ENCODE measurements around the gene RHBDD1.

Gene RHBDD1

DNA sequence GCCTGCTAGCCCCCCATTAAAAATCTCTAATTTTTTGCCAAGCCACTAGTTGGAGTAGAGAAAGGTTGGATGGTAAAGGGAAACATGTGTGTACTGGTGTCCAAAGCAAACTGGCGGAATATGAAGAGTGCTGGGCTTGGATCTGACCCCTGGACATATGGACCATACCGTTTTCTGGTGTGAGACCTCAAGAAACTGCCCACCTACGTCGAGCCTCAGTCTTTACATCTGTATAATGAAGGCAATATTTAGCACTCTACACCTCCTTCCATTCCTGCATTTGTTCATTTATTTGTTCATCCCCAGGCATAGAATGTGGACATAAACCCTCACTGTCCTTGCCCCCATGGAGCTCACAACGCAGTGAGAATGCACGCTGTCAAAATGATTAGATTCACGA lies 142.4 kb downstream of the RHBDD1 start:
- no peak for DNase-seq (ENCODE audit: low read depth)
- H3K4me3 ChIP-seq (ENCODE audit: low read depth, low read length): no peak overlapping the region
- TF ChIP-seq, protein P1, sequence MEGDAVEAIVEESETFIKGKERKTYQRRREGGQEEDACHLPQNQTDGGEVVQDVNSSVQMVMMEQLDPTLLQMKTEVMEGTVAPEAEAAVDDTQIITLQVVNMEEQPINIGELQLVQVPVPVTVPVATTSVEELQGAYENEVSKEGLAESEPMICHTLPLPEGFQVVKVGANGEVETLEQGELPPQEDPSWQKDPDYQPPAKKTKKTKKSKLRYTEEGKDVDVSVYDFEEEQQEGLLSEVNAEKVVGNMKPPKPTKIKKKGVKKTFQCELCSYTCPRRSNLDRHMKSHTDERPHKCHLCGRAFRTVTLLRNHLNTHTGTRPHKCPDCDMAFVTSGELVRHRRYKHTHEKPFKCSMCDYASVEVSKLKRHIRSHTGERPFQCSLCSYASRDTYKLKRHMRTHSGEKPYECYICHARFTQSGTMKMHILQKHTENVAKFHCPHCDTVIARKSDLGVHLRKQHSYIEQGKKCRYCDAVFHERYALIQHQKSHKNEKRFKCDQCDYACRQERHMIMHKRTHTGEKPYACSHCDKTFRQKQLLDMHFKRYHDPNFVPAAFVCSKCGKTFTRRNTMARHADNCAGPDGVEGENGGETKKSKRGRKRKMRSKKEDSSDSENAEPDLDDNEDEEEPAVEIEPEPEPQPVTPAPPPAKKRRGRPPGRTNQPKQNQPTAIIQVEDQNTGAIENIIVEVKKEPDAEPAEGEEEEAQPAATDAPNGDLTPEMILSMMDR (conservative IDR thresholded peaks at IDR 0.05; ENCODE audit: low read depth, low read length): no peak

- TF ChIP-seq, protein P1 (conservative IDR thresholded peaks at IDR 0.05; ENCODE audit: low read depth, low read length): peak; percentile 1
- no peak overlapping the region for H3K4me3 ChIP-seq (ENCODE audit: low read depth, low read length)
- DNase-seq (ENCODE audit: low read depth): no peak
Observed at GRCh38 chr2:226979004-226979403, 143.2 kb downstream of the RHBDD1 start.

- TF ChIP-seq, protein P1 (conservative IDR thresholded peaks at IDR 0.05; ENCODE audit: low read depth, low read length): no peak
- H3K4me3 ChIP-seq (ENCODE audit: low read depth, low read length): no peak overlapping the region
- no peak for DNase-seq (ENCODE audit: low read depth)
Observed at GRCh38 chr2:226981791-226982326, 146.0 kb downstream of the RHBDD1 start.

DNA sequence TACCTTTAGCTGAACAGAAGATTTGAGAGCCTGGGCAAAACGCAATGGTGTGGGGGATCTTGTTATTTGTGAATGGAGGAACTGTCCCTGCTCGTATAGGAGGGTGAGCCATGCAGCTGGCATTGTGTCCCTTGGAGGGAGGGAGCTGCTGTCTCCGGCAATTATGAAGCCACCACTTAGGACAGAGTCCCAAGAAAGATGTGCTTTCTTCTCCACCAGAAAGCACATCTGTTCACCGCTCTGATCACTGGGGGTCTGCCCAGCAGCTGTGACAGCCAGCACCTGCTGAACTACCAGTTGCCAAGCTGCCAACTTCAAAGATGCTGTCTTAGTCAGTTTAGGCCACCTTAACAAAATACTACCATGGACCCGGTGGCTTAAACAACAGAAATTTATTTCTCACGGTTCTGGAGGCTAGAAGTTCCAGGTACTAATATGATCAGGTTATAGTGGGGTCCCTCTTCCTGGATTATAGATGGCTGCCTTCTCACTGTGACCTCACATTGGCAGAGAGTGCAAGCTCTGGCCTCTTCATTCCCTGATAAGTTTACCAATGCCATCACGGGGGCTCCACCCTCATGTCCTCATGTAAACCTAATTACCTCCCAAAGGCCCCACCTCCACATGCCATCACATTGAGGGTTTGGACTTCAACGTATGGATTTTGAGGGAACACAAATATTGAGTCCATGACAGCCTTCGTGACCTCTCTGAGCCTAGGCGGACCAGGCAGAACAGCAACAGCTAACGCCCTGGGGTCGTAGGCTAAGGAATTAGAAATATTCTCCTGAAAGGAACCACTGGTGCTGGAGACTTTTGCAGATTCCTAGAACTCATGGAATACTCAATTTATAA lies 148.3 kb downstream of the RHBDD1 start:
- TF ChIP-seq, protein P1 (conservative IDR thresholded peaks at IDR 0.05; ENCODE audit: low read depth, low read length): no peak
- DNase-seq (ENCODE audit: low read depth): no peak
- no peak overlapping the region for H3K4me3 ChIP-seq (ENCODE audit: low read depth, low read length)

DNA sequence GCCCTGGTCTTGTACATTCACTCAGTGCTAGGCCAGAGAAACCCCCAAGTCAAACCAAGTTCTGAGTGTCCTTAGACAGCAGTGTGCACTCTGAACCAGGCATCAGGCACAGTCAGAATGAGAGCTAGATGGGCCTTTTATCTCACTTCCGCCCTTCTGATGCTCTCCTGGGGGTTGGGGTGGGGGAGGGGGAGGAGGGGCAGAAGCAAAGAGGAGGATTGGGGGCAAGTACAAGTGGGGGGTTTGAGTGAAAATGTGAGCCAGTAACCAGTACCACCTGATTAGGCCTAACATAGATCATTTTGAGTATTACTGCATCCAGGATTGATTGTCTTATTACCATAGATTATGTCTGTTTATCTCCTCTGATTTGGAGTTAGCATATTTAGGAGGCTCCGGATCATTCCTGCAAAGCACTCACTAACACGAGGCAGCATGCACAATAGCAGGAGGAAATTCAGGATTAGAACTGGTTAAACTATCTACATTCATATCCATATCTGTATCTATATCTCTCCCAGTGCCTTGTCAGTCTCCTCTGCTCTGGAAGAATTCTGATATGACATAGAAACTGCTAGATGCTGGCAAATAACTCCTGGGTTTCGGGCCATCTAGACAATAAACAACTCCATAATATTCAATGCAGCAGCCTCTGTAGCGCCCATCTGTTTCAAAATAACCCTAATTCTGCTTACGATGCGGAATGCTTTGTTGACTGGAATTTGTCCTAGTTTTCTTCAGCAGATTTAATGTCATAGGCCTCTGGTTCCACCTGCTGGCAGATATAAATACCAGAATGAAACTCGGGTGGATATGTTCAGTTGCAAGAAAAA lies 149.1 kb downstream of the RHBDD1 start:
- peak; percentile 93 for DNase-seq (ENCODE audit: low read depth)
- TF ChIP-seq, protein P1 (conservative IDR thresholded peaks at IDR 0.05; ENCODE audit: low read depth, low read length): peak; percentile 75
- H3K4me3 ChIP-seq (ENCODE audit: low read depth, low read length): no peak overlapping the region

DNA sequence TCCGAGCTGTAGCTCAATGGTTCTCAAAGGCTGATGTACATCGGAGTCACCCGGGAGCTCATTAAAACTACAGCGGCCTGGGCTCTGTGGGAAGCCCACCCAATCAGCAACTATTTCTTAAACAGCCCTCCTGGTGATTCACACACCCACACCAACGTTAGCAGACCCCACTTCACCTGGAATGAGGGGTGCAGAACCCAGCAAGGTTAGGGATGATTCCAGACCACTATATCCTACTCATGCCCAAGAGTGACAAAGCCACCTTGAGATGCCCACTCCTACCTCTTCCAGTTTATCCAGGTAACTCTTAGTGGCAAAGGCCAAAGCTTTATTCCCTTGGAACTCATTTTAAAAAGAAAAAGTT lies 149.7 kb downstream of the RHBDD1 start:
- TF ChIP-seq, protein P1 (conservative IDR thresholded peaks at IDR 0.05; ENCODE audit: low read depth, low read length): no peak
- DNase-seq (ENCODE audit: low read depth): no peak

More for the DNA sequence above, 149.7 kb downstream of the RHBDD1 start:
- H3K4me3 ChIP-seq (ENCODE audit: low read depth, low read length): no peak overlapping the region

Measured in choroid plexus epithelial cell (primary cell).